Activated T-cell treated with anti-CD3 and anti-CD28 coated beads for 48 hours (primary cell): Measurements from ENCODE around the gene BIRC6.
"Not testable (repeated sequence)": the region's sequence is repeated elsewhere in the genome, so short reads cannot be mapped to it uniquely, and the experiment has no call there.

Experiments used
- DNase-seq: peaks from one replicate; pipeline ENCODE4 v3.0.0-alpha.2; 2020; ENCODE audit warnings: low read depth

BIRC6 gene, protein sequence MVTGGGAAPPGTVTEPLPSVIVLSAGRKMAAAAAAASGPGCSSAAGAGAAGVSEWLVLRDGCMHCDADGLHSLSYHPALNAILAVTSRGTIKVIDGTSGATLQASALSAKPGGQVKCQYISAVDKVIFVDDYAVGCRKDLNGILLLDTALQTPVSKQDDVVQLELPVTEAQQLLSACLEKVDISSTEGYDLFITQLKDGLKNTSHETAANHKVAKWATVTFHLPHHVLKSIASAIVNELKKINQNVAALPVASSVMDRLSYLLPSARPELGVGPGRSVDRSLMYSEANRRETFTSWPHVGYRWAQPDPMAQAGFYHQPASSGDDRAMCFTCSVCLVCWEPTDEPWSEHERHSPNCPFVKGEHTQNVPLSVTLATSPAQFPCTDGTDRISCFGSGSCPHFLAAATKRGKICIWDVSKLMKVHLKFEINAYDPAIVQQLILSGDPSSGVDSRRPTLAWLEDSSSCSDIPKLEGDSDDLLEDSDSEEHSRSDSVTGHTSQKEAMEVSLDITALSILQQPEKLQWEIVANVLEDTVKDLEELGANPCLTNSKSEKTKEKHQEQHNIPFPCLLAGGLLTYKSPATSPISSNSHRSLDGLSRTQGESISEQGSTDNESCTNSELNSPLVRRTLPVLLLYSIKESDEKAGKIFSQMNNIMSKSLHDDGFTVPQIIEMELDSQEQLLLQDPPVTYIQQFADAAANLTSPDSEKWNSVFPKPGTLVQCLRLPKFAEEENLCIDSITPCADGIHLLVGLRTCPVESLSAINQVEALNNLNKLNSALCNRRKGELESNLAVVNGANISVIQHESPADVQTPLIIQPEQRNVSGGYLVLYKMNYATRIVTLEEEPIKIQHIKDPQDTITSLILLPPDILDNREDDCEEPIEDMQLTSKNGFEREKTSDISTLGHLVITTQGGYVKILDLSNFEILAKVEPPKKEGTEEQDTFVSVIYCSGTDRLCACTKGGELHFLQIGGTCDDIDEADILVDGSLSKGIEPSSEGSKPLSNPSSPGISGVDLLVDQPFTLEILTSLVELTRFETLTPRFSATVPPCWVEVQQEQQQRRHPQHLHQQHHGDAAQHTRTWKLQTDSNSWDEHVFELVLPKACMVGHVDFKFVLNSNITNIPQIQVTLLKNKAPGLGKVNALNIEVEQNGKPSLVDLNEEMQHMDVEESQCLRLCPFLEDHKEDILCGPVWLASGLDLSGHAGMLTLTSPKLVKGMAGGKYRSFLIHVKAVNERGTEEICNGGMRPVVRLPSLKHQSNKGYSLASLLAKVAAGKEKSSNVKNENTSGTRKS (N-terminal part only)

DNA sequence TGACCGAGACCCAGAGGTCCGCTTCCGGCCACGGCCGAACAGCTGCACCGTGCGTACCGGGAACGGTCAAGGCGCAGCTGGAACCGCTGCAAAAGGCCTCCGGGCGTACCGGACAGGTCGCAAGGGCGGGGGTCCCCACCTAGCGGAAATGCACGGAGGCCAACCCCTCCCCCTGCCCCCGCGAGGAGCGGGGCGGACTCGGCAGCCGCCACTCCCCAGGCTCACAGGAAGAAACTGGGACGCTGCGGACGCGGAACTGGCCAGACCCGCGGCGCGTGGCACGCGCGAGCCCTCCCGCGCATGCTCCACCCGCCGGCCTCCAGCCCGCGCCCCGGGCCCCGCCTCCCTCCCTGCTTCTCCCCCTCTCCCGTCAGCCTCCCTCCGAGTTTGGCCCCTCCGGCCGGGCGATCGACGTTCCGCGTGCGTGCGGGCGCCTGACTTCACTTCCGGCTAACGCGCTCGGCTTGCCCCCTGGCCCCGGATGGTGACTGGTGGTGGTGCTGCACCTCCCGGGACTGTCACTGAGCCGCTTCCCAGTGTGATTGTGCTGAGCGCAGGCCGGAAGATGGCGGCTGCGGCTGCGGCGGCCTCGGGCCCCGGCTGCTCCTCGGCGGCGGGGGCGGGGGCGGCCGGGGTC lies at the start of gene BIRC6:
Gene BIRC6 (plus strand): TSS at position 343 of the 637 bp plus-strand sequence. CDS start 139 bp downstream, at position 482.
- DNase-seq: peak; percentile 98

DNA sequence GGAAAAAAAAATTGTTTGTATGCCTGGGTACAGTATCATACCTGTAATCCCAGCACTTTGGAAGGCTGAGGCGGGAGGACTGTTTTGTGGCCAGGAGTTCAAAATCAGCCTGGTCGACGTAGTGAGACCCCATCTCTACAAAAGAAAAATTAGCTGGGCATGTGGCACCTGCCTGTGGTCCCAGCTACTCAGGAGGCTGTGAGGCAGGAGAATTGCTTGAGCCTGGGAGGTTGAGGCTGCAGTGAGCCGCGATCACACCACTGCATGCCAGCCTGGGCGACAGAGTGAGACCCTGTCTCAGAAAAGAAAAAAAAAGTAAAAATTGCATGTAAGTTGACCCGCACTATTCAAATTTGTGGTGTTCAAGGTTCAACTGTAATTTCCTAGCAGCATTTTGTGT lies 46.2 kb upstream of the BIRC6 start:
- no peak for DNase-seq

DNA sequence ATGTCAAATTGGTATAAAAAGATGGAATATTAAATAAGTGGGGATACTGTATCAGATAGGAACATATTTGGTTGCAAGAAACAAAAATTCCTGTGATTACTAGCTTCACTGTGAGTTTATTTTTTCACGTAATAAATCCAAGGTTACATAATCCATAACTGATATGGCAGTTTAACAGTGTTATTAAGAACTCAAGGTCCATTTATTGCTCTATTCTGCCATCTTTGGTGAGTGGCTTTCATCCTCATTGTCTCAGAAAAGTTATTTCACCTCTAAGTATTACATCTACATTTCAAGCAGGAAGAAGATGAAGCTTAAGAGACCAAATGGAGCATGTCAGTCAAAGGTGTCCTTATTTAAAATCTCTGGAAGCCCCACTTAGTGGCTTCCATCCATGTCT lies 41.9 kb upstream of the BIRC6 start:
- no peak for DNase-seq

DNA sequence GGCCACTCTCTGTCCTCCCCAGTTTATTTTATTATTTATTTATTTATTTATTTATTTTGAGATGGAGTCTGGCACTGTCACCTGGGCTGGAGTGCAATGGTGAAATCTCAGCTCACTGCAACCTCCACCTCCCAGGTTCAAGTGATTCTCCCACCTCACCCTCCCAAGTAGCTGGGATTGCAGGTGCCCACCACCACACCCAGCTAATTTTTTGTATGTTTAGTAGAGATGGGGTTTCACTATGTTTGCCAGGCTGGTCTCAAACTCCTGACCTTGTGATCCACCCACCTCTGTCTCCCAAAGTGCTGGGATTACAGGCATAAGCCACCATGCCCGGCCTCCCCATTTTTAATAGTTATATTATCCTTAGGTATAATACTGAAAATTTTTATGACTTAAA lies 28.1 kb upstream of the BIRC6 start:
- DNase-seq: not testable (repeated sequence)

GRCh38 chr2:32329180-32329980 lies 27.4 kb upstream of the BIRC6 start:
- DNase-seq: not testable (repeated sequence)

DNA sequence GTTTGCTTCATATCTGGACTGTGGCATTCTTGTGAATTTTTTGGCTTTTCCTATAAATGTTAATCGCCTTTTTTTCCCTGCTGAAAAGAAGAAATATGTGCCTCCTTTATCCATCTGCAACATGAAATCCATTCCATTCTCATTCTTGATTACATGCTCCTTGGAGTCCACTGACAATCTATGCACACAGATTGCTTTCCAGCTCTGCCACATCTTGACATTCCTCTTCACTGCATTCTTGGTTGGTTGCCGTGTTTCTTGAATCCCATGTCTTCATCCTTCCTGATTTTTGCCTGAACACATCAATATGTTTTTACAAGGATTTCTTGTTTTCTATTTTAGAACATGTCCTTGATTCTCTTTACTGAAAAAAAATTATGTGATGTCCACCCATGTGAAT lies 26.7 kb upstream of the BIRC6 start:
- DNase-seq: no peak

GRCh38 chr2:32342801-32343200 lies 14.0 kb upstream of the BIRC6 start:
- DNase-seq: no peak

- not testable (repeated sequence) for DNase-seq
Observed at GRCh38 chr2:32350797-32351196, 6.0 kb upstream of the BIRC6 start.

- DNase-seq: no peak
Observed at GRCh38 chr2:32355976-32356680, 695 bp upstream of the BIRC6 start.

- DNase-seq: peak; percentile 33
Observed at GRCh38 chr2:32357318-32358110, 691 bp downstream of the BIRC6 start.

- no peak for DNase-seq
Observed at GRCh38 chr2:32358111-32358482, 1.3 kb downstream of the BIRC6 start.

DNA sequence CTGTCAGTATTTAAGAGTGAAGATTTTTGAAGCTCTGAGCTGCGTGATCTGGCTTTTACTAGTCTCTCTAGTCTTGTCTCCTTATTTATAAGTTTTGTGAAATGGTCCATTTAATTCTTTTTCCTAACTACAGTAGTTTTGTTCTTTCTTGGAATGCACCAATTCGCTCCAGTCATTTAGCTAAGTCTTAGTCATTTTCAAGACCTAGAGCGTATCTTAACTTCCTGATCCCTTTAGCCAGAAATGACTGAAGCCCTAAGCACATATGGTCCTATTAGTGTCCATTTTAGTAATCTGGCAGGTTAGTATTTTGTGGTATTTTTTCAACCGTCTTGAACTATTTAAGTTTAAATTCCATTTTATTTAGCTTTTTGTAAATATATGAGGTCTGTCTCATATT lies 3.6 kb downstream of the BIRC6 start:
- no peak for DNase-seq

DNA sequence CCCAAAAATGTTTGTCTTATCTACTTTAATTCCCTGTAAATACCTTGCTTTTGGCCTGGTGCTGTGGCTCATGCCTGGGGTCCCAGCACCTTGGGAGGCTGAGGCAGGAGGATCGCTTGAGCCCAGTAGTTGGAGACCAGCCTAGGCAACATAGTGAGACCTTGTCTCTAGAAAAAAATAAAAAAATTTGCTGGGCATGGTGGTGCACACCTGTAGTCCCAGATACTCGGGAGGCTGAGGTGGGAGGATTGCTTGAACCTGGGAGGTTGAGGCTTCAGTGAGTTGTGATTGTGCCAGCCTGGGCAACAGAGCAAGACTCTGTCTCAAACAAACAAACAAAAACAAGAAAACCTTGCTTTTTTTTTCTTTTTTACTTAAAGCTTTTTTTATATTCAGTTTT lies 6.2 kb downstream of the BIRC6 start:
- DNase-seq: not testable (repeated sequence)

- no peak for DNase-seq
Observed at GRCh38 chr2:32363597-32363996, 6.8 kb downstream of the BIRC6 start.

GRCh38 chr2:32364290-32364689 lies 7.5 kb downstream of the BIRC6 start:
- not testable (repeated sequence) for DNase-seq

GRCh38 chr2:32365679-32366078 lies 8.9 kb downstream of the BIRC6 start:
- not testable (repeated sequence) for DNase-seq

GRCh38 chr2:32366595-32366994 lies 9.8 kb downstream of the BIRC6 start:
- DNase-seq: no peak

DNA sequence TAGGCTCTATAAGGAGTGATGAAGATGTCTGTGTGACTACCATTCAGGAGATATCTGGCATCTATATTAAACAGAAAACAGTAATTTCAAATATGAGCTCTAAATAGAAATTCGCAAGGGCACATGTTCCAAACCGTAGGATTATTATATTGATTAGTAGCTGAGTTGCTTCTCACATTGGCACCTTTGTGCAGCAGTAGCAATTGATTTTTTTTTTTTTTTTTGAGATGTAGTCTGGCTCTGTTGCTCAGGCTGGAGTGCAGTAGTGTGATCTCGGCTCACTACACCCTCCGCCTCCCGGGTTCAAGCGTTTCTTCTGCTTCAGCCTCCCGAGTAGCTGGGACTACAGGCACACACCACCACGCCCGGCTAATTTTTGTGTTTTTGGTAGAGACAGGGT lies 12.4 kb downstream of the BIRC6 start:
- no peak for DNase-seq

DNA sequence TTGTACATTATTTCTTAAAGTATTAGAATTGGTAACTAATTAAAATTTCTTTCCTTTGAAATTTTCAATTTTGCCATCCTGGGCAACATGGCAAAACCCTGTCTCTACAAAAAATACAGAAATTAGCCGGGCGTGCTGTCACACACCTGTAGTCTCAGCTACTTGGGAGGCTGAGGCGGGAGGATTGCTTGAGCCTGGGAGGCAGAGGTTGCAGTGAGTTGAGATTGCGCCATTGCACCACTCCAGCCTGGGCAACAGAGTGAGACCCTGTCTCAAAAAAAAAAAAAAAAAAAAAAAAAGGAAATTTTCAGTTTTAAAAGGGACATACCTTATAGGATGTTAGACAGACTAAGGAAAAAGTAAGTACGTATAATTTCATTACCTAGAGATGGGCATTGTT lies 14.1 kb downstream of the BIRC6 start:
- not testable (repeated sequence) for DNase-seq
